ENCODE measurements around the gene ASPHD2.

ASPHD2 gene

GRCh38 chr22:26483043-26483438 lies 54.0 kb downstream of the ASPHD2 start:
- TF ChIP-seq GATA2 (IDR thresholded peaks at IDR 0.05; ENCODE audit: low read depth, low read length), result no peak
- no peak for TF ChIP-seq GATA3 (IDR thresholded peaks at IDR 0.05; ENCODE audit: low read depth, low read length)

GRCh38 chr22:26483439-26484359 lies 54.6 kb downstream of the ASPHD2 start, which contains the start of the genes HPS4 and SRRD:
Gene HPS4, minus strand, starts transcription at chr22:26483783. Its CDS starts 2,021 bp downstream, at chr22:26481762.
Gene SRRD, plus strand, starts transcription at chr22:26483877. Its CDS starts 14 bp downstream, at chr22:26483891.
- TF ChIP-seq GATA2 (IDR thresholded peaks at IDR 0.05; ENCODE audit: low read depth, low read length) (peak; percentile 32), GATA3 (IDR thresholded peaks at IDR 0.05; ENCODE audit: low read depth, low read length) (no peak)

- TF ChIP-seq GATA3 (IDR thresholded peaks at IDR 0.05; ENCODE audit: low read depth, low read length) (no peak), GATA2 (IDR thresholded peaks at IDR 0.05; ENCODE audit: low read depth, low read length) (no peak)
These were observed 55.3 kb downstream of the ASPHD2 start for GRCh38 chr22:26484360-26484706.

- TF ChIP-seq GATA3 (IDR thresholded peaks at IDR 0.05; ENCODE audit: low read depth, low read length) (no peak), GATA2 (IDR thresholded peaks at IDR 0.05; ENCODE audit: low read depth, low read length) (no peak)
These were observed 56.0 kb downstream of the ASPHD2 start for GRCh38 chr22:26485013-26485412.

- TF ChIP-seq GATA2 (IDR thresholded peaks at IDR 0.05; ENCODE audit: low read depth, low read length) (no peak), GATA3 (IDR thresholded peaks at IDR 0.05; ENCODE audit: low read depth, low read length) (no peak)
These were observed 56.8 kb downstream of the ASPHD2 start for GRCh38 chr22:26485806-26486390.

GRCh38 chr22:26486394-26486793 lies 57.3 kb downstream of the ASPHD2 start:
- no peak for TF ChIP-seq GATA2 (IDR thresholded peaks at IDR 0.05; ENCODE audit: low read depth, low read length)
- TF ChIP-seq GATA3 (IDR thresholded peaks at IDR 0.05; ENCODE audit: low read depth, low read length), result no peak

GRCh38 chr22:26487996-26488395 lies 58.9 kb downstream of the ASPHD2 start:
- TF ChIP-seq GATA3 (IDR thresholded peaks at IDR 0.05; ENCODE audit: low read depth, low read length) (no peak), GATA2 (IDR thresholded peaks at IDR 0.05; ENCODE audit: low read depth, low read length) (no peak)

- TF ChIP-seq GATA2 (IDR thresholded peaks at IDR 0.05; ENCODE audit: low read depth, low read length) (no peak), GATA3 (IDR thresholded peaks at IDR 0.05; ENCODE audit: low read depth, low read length) (no peak)
These were observed 60.5 kb downstream of the ASPHD2 start for GRCh38 chr22:26489447-26490036.

- TF ChIP-seq GATA3 (IDR thresholded peaks at IDR 0.05; ENCODE audit: low read depth, low read length), result no peak
These were observed 63.2 kb downstream of the ASPHD2 start for GRCh38 chr22:26492220-26492619.

- TF ChIP-seq GATA2 (IDR thresholded peaks at IDR 0.05; ENCODE audit: low read depth, low read length) (no peak), GATA3 (IDR thresholded peaks at IDR 0.05; ENCODE audit: low read depth, low read length) (no peak)
These were observed 65.4 kb downstream of the ASPHD2 start for GRCh38 chr22:26494506-26494905.
